Colonic mucosa (tissue), 4 donors: ENCODE data around the gene IFI27. TPM values are rescaled to one million over a fixed set of nuclear protein-coding genes. Genes with fewer than 3 reads are reported as not detected.

Experiments
- DNase-seq: peaks from one replicate; pipeline ENCODE4 v3.0.0-alpha.2; 2020
- H3K27ac ChIP-seq: fragments of 200-600 bp; one replicate; pipeline ENCODE4 v1.8.0; 2021
- H3K27me3 ChIP-seq: fragments of 200-600 bp; one replicate; pipeline ENCODE4 v1.8.0; 2021
- H3K36me3 ChIP-seq: fragments of 200-600 bp; one replicate; pipeline ENCODE4 v1.8.0; 2021
- H3K4me1 ChIP-seq: fragments of 200-600 bp; one replicate; pipeline ENCODE4 v1.8.0; 2021; ENCODE audit warnings: mild to moderate bottlenecking
- H3K4me3 ChIP-seq: fragments of 200-600 bp; one replicate; pipeline ENCODE4 v1.8.0; 2021
- H3K9ac ChIP-seq, 2 donors: one replicate each; pipeline ENCODE4 v1.7.0; 2013; ENCODE audit warnings: control low read depth in 2 of 2, low read depth in 2 of 2, low read length in 2 of 2
- H3K9me3 ChIP-seq: fragments of 200-600 bp; one replicate; pipeline ENCODE4 v1.8.0; 2021
- CTCF ChIP-seq: fragments of 200-600 bp; IDR thresholded peaks from one replicate; pipeline ENCODE4 v1.8.0; 2022; ENCODE audit warnings: antibody characterized with exemption, mild to moderate bottlenecking
- intact Hi-C: fragments of 100-400 bp; cut with DNase I; formaldehyde crosslinking; loops from one replicate; pipeline ENCODE4 v1.14.1; 2022
- total RNA-seq, 2 donors: library from RNA; stranded (reverse); fragmentation: NEBNext Ultra II Directional in 1 of 2; extraction: Animal tissue kit (Norgen Biotek cat#: 25700) in 1 of 2; gene quantifications; one replicate each; pipeline ENCODE4 v1.2.1, GENCODE V29; 2021
- donor health status: healthy.
- donor health status: DM: no; HTN: no; CAD: no.
- donor health status: DM: no; HTN: no; CAD: no.

Gene IFI27
- total RNA-seq, 2 donors from 2014 or later, result 219 to 709 TPM

DNA sequence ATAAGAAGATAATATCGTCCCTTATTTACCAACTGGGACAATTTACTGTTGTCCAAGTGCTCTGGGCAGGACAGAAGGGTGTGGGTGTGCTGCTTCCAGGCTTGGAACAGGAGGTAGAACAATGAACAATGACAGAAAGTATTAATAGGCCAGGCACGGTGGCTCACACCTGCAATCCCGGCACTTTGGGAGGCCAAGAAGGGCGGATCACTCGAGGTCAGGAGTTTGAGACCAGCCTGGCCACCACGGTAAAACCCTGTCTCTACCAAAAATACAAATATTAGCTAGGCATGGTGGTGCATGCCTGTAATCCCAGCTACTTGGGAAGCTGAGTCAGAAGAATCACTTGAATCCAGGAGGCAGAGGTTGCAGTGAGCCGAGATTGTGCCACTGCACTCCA is 2.5 kb downstream of the IFI27 start:
- TF ChIP-seq CTCF, result no peak
- no peak for DNase-seq
- no peaks in the 10 kb centered on the region for H3K9me3 ChIP-seq
- no peaks in the 10 kb centered on the region for H3K36me3 ChIP-seq
- H3K9ac ChIP-seq, result peak overlapping the region in 1 of 2 donors; percentile 43
- H3K4me1 ChIP-seq, result no peaks in the 10 kb centered on the region
- no peak overlapping the region for H3K4me3 ChIP-seq
- H3K27ac ChIP-seq, result peak overlapping the region; percentile 54
- intact Hi-C loops, result no loop called here
- no peaks in the 10 kb centered on the region for H3K27me3 ChIP-seq

DNA sequence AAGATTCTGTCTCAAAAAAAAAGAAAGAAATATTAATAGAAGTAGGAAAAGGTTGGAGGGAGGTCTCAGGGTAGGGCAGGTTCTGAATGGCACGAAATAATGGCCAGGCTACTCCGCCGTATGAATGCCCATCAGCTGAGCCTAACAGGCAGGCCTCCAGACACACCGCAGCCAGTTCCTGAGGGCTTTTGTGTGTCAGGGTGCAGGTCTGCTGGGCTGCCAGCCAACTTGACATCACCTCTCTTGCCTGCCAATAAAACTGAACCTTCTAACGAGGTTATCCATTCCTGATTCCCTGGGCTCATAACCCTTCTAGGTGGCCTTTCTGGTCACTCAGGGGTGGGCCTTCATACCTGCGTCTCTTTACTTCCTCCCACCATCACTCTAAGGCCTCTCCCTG is 3.0 kb downstream of the IFI27 start:
- peak overlapping the region; percentile 54 for H3K27ac ChIP-seq

GRCh38 chr14:94113908-94114588 is 3.5 kb downstream of the IFI27 start:
- intact Hi-C loops, result no loop called here
- DNase-seq, result no peak
- no peak for TF ChIP-seq CTCF
- Histone ChIP-seq H3K4me3 (no peak overlapping the region), H3K9ac (peak overlapping the region in 1 of 2 donors; percentile 52), H3K27me3 (no peaks in the 10 kb centered on the region), H3K36me3 (no peaks in the 10 kb centered on the region), H3K4me1 (no peaks in the 10 kb centered on the region), H3K9me3 (no peaks in the 10 kb centered on the region), H3K27ac (peak overlapping the region; percentile 54)

More for the DNA sequence above, 3.0 kb downstream of the IFI27 start:
- intact Hi-C loops, result no loop called here
- H3K4me3 ChIP-seq, result no peak overlapping the region
- no peaks in the 10 kb centered on the region for H3K9me3 ChIP-seq
- no peaks in the 10 kb centered on the region for H3K36me3 ChIP-seq
- H3K9ac ChIP-seq, result no peak overlapping the region
- no peaks in the 10 kb centered on the region for H3K27me3 ChIP-seq
- TF ChIP-seq CTCF, result no peak
- H3K4me1 ChIP-seq, result no peaks in the 10 kb centered on the region
- DNase-seq, result peak; percentile 68

DNA sequence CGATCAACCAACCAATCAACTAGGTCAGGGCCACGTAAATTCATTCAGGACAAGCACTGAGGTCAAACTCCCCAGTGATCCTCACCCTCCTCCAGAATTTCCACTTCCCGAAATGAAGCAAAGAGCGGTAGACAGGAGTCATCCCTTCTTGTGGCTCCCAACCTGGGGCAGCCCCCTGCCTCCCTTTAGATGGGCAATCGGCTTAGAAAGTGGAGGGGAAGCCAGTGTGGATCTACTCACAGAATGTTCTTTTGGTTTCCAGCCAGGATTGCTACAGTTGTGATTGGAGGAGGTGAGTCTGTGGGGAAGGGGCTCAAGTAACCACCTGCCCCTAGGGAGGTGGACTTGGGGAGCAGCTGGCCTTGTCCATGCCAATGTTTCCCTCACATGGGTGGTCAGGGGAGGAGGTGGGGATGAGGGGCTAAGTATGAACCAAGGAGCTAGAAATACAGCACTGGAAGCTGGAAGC is 4.1 kb downstream of the IFI27 start:
- TF ChIP-seq CTCF, result no peak
- no peaks in the 10 kb centered on the region for H3K36me3 ChIP-seq
- no peaks in the 10 kb centered on the region for H3K4me1 ChIP-seq
- H3K9me3 ChIP-seq, result no peaks in the 10 kb centered on the region
- no peak overlapping the region for H3K4me3 ChIP-seq
- no peak overlapping the region for H3K27ac ChIP-seq
- intact Hi-C loops, result no loop called here
- peak overlapping the region in 1 of 2 donors; percentile 52 for H3K9ac ChIP-seq
- DNase-seq, result no peak
- no peaks in the 10 kb centered on the region for H3K27me3 ChIP-seq

- H3K9ac ChIP-seq, result peak overlapping the region in 1 of 2 donors; percentile 52
- no peaks in the 10 kb centered on the region for H3K9me3 ChIP-seq
- intact Hi-C loops, result no loop called here
- no peak overlapping the region for H3K27ac ChIP-seq
- no peaks in the 10 kb centered on the region for H3K36me3 ChIP-seq
- peak; percentile 52 for DNase-seq
- H3K27me3 ChIP-seq, result no peaks in the 10 kb centered on the region
- H3K4me1 ChIP-seq, result no peaks in the 10 kb centered on the region
- no peak overlapping the region for H3K4me3 ChIP-seq
- TF ChIP-seq CTCF, result no peak
Measured at GRCh38 chr14:94115058-94115591, 4.6 kb downstream of the IFI27 start.
